A549 (cell line): ENCODE data around the gene TOPORS.

ENCODE experiments used
- EP300 ChIP-seq, 2 experiments: fragments of >200 bp; sonication (Bioruptor Twin); formaldehyde crosslinking; IDR thresholded peaks; 2 replicates in 1 of 2; 3 replicates in 1 of 2; pipeline ENCODE4 v1.6.1; 2016 to 2017
- HDAC2 ChIP-seq: fragments of 200-600 bp; sonication (generic); IDR thresholded peaks from 2 replicates; pipeline ENCODE4 v1.6.1; 2016
- JUN ChIP-seq, 2 experiments: fragments of >200 bp; sonication (Bioruptor Twin); formaldehyde crosslinking; IDR thresholded peaks; 2 replicates in 1 of 2; 3 replicates in 1 of 2; pipeline ENCODE4 v1.6.1; 2016 to 2017
- MYC ChIP-seq: IDR thresholded peaks from 2 replicates; pipeline ENCODE4 v1.6.1; 2012; ENCODE audit warnings: mild to moderate bottlenecking, inconsistent platforms, low read length, improper control_type of control experiment, borderline replicate concordance
- RCOR1 ChIP-seq: fragments of 150-350 bp; IDR thresholded peaks from 2 replicates; pipeline ENCODE4 v1.6.1; 2014; ENCODE audit warnings: antibody characterized with exemption, low read length, low read depth
- ZSCAN20 ChIP-seq: fragments of 250-450 bp; sonication (Bioruptor Pico); IDR thresholded peaks from 2 replicates; pipeline ENCODE4 v1.8.0; 2022; ENCODE audit warnings: mild to moderate bottlenecking, moderate library complexity
- TF ChIP-seq, protein P1 (sequence below): fragments of >200 bp; sonication (Bioruptor Twin); formaldehyde crosslinking; IDR thresholded peaks from 3 replicates; pipeline ENCODE4 v1.5.1; 2016

DNA sequence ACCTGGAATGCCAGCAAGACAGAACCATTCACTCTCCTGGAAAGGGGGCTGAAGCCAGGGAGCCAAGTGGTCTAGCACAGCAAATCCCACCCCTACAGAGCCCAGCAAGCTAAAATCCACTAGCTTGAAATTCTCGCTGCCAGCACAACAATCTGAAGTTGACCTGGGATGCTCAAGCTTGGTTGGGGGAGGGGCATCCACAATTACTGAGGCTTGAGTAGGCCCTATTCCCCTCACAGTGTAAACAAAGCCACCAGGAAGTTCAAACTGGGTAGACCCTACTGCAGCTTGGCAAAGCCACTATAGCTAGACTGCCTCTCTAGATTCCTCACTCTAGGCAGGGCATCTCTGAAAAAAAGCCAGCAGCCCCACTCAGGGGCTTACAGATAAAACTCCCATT is 43.7 kb downstream of the TOPORS start:
- TF ChIP-seq HDAC2: no peak
- TF ChIP-seq MYC: no peak
- TF ChIP-seq ZSCAN20 (CRISPR knock-in tag): no peak
- TF ChIP-seq EP300 (IDR thresholded peaks at IDR 0.05): no peak
- TF ChIP-seq, protein P1, sequence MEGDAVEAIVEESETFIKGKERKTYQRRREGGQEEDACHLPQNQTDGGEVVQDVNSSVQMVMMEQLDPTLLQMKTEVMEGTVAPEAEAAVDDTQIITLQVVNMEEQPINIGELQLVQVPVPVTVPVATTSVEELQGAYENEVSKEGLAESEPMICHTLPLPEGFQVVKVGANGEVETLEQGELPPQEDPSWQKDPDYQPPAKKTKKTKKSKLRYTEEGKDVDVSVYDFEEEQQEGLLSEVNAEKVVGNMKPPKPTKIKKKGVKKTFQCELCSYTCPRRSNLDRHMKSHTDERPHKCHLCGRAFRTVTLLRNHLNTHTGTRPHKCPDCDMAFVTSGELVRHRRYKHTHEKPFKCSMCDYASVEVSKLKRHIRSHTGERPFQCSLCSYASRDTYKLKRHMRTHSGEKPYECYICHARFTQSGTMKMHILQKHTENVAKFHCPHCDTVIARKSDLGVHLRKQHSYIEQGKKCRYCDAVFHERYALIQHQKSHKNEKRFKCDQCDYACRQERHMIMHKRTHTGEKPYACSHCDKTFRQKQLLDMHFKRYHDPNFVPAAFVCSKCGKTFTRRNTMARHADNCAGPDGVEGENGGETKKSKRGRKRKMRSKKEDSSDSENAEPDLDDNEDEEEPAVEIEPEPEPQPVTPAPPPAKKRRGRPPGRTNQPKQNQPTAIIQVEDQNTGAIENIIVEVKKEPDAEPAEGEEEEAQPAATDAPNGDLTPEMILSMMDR: no peak
- TF ChIP-seq JUN (IDR thresholded peaks at IDR 0.05): no peak
- TF ChIP-seq RCOR1: no peak
